ENCODE data around the gene MAVS. TPM values are rescaled to one million over a fixed set of nuclear protein-coding genes. Genes with fewer than 3 reads are reported as not detected.
A peak's percentile ranks its signal among the peaks of the same experiment; 100 is the strongest.
"Not testable (repeated sequence)": the region's sequence is repeated elsewhere in the genome, so short reads cannot be mapped to it uniquely, and the experiment has no call there.

The MAVS gene
- total and polyA plus RNA-seq, 4 donors, result 13.2 to 39.6 (median 20.9) TPM

DNA sequence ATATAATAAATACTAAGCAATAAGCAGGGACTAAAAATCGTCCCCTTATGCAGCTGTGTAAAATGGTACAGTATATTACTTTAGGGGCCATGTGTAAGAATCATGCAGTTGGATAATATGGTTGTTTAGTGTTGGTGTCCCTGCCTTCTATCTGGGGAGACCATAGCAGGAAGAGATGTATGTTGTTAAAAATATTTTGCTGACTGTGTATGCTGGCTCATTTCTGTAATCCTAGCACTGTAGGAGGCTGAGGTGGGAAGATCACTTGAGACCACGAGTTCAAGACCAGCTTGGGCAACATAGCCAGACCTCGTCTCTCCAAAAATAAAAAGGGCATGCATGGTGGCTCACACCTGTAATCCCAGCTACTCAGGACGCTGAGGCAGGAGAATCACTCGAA is 48.2 kb downstream of the MAVS start:
- no peak for DNase-seq
- no peaks in the 10 kb centered on the region for H3K9me3 ChIP-seq (ENCODE audit: control insufficient read depth in 4 of 4, insufficient read depth in 3 of 4, low read length in 3 of 4)
- H3K9ac ChIP-seq (ENCODE audit: insufficient read depth in 1 of 2, low read length in 2 of 2), result peak overlapping the region in 1 of 2 donors; percentile 28
- 67 to 74% methylated on average over 5 of the region's 5 CpGs for WGBS, 2 donors
- no peak for ATAC-seq (ENCODE audit: insufficient read depth, low FRiP score)
- no peaks in the 10 kb centered on the region for H3K27me3 ChIP-seq (ENCODE audit: control insufficient read depth in 3 of 3, insufficient read depth in 3 of 3, low read length in 2 of 3)
- H3K36me3 ChIP-seq (ENCODE audit: control insufficient read depth in 4 of 4, insufficient read depth in 4 of 4, low read length in 4 of 4), result peaks cover 0 to 10% (median 2%) of the 10 kb centered on the region in 4 donors
- H3K4me1 ChIP-seq (ENCODE audit: control insufficient read depth in 5 of 5, insufficient read depth in 5 of 5, low read length in 5 of 5), result peaks cover 13 to 33% (median 18%) of the 10 kb centered on the region in 5 donors
- no peak overlapping the region for H3K4me3 ChIP-seq
- no peak overlapping the region for H3K27ac ChIP-seq (ENCODE audit: low read depth in 1 of 2, low read length in 1 of 2)
- TF ChIP-seq CTCF (IDR thresholded peaks at IDR 0.05; ENCODE audit: control extremely low read depth, extremely low read depth), result no peak

DNA sequence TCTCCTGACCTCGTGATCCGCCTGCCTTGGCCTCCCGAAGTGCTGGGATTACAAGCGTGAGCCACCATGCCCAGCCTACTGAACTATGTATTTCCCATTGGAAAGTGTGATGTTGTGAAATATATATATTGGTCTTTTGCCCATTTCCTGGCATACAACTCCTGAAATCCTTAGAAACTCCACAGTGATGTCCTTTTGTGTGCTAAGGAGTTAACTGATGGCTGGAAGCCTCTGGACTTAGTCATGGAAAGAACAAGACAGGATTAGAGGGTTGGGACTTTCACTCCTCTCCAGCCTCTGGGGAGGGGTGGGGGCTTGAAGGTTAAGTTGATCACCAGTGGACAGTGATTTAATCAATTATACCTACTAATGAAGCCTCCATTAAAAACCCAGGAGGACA is 49.7 kb downstream of the MAVS start:
- Histone ChIP-seq H3K9ac (ENCODE audit: insufficient read depth in 1 of 2, low read length in 2 of 2) (no peak overlapping the region), H3K4me3 (no peak overlapping the region), H3K36me3 (ENCODE audit: control insufficient read depth in 4 of 4, insufficient read depth in 4 of 4, low read length in 4 of 4) (peaks cover 0 to 8% (median 2%) of the 10 kb centered on the region in 4 donors), H3K4me1 (ENCODE audit: control insufficient read depth in 5 of 5, insufficient read depth in 5 of 5, low read length in 5 of 5) (peaks cover 12 to 31% (median 20%) of the 10 kb centered on the region in 5 donors), H3K27me3 (ENCODE audit: control insufficient read depth in 3 of 3, insufficient read depth in 3 of 3, low read length in 2 of 3) (no peaks in the 10 kb centered on the region), H3K9me3 (ENCODE audit: control insufficient read depth in 4 of 4, insufficient read depth in 3 of 4, low read length in 3 of 4) (no peaks in the 10 kb centered on the region), H3K27ac (ENCODE audit: low read depth in 1 of 2, low read length in 1 of 2) (peak overlapping the region in 1 of 2 donors; percentile 26)
- ATAC-seq (ENCODE audit: insufficient read depth, low FRiP score), result no peak
- TF ChIP-seq CTCF (IDR thresholded peaks at IDR 0.05; ENCODE audit: control extremely low read depth, extremely low read depth), result no peak
- peak in 1 of 3 donors; percentile 25 for DNase-seq
- 81 to 92% methylated on average over 4 of the region's 4 CpGs for WGBS, 2 donors

DNA sequence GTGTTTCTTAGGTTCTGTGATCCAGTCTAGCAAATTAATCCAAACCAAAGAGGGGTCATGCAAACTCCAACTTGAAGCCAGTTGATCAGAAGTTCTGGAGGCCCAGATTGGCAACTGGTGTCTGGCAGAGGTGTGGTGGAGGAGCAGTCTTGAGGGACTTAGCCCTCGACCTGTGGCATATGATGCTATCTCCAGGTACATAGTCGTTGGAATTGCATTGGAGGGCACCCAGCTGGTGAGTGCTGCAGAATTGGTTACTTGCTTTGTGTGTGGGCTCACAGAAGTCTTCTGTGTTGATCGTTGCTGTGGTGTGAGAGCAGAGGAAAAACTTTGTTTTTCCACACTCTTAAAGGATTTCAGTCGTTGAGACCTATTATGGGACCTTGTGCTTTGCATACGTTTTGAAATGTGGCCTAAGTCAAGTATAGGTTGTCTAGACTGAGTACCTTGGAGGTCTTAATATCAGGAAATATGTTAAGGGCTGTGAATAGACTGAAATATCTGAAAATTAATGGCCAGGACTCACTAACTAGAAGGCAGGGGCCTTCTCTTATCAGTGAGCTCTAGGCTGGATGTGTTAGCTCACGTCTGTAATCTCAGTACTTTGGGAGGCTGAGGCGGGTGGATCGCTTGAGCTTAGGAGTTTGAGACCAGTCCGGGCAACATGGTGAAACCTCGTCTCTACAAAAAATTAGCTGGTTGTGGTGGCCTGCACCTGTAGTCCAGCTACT is 50.4 kb downstream of the MAVS start:
- Histone ChIP-seq H3K27ac (ENCODE audit: low read depth in 1 of 2, low read length in 1 of 2) (peak overlapping the region in 1 of 2 donors; percentile 26), H3K9me3 (ENCODE audit: control insufficient read depth in 4 of 4, insufficient read depth in 3 of 4, low read length in 3 of 4) (no peaks in the 10 kb centered on the region), H3K4me1 (ENCODE audit: control insufficient read depth in 5 of 5, insufficient read depth in 5 of 5, low read length in 5 of 5) (peaks cover 12 to 25% (median 18%) of the 10 kb centered on the region in 5 donors), H3K4me3 (no peak overlapping the region), H3K9ac (ENCODE audit: insufficient read depth in 1 of 2, low read length in 2 of 2) (no peak overlapping the region), H3K27me3 (ENCODE audit: control insufficient read depth in 3 of 3, insufficient read depth in 3 of 3, low read length in 2 of 3) (no peaks in the 10 kb centered on the region), H3K36me3 (ENCODE audit: control insufficient read depth in 4 of 4, insufficient read depth in 4 of 4, low read length in 4 of 4) (peaks cover 0 to 4% (median 1%) of the 10 kb centered on the region in 4 donors)
- ATAC-seq (ENCODE audit: insufficient read depth, low FRiP score) (no peak), DNase-seq (peak in 1 of 3 donors; percentile 17)
- no peak for TF ChIP-seq CTCF (IDR thresholded peaks at IDR 0.05; ENCODE audit: control extremely low read depth, extremely low read depth)
- 70 to 83% methylated on average over 10 of the region's 10 CpGs for WGBS, 2 donors

GRCh38 chr20:3898181-3898580 is 51.5 kb downstream of the MAVS start:
- not testable (repeated sequence) for H3K9me3 ChIP-seq (ENCODE audit: control insufficient read depth in 4 of 4, insufficient read depth in 3 of 4, low read length in 3 of 4); H3K9ac ChIP-seq (ENCODE audit: insufficient read depth in 1 of 2, low read length in 2 of 2); ATAC-seq (ENCODE audit: insufficient read depth, low FRiP score); H3K4me3 ChIP-seq; H3K27ac ChIP-seq (ENCODE audit: low read depth in 1 of 2, low read length in 1 of 2); DNase-seq; H3K36me3 ChIP-seq (ENCODE audit: control insufficient read depth in 4 of 4, insufficient read depth in 4 of 4, low read length in 4 of 4); H3K27me3 ChIP-seq (ENCODE audit: control insufficient read depth in 3 of 3, insufficient read depth in 3 of 3, low read length in 2 of 3)
- 84 to 89% methylated on average over 9 of the region's 9 CpGs for WGBS, 2 donors
- H3K4me1 ChIP-seq (ENCODE audit: control insufficient read depth in 5 of 5, insufficient read depth in 5 of 5, low read length in 5 of 5), result peaks cover 12 to 19% (median 17%) of the 10 kb centered on the region in 5 donors
